ENCODE measurements around the gene C4orf46.

DNA sequence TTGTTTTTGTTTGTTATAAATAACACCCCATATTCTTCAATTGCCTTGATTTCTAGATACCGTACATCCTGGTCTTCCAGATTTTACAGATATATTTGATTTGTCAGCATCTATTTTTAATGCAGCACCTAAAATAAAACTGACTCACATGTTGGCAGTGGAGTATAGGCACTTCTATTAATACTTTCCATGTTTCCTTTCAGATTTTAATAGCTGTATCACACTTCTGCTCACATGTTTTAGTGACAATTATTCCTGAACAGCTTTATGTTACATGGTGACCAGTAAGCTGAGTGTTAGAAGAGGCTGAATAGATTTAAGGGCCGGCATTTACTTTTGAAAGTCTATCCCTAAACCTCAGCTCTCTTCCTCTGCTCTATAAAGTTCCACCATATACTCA, 46.1 kb downstream of the C4orf46 start:
- TF ChIP-seq EP300 (IDR thresholded peaks at IDR 0.05; ENCODE audit: borderline replicate concordance) (no peak), RAD21 (IDR thresholded peaks at IDR 0.05; ENCODE audit: low read depth) (no peak), FOXM1 (IDR thresholded peaks at IDR 0.05; ENCODE audit: borderline replicate concordance, low read depth) (no peak), TCF12 (IDR thresholded peaks at IDR 0.05; ENCODE audit: low read depth) (no peak), TAF1 (IDR thresholded peaks at IDR 0.05; ENCODE audit: low read depth) (no peak), EGR1 (IDR thresholded peaks at IDR 0.05) (no peak), TEAD4 (IDR thresholded peaks at IDR 0.05) (no peak), CREB1 (IDR thresholded peaks at IDR 0.05; ENCODE audit: low read depth) (no peak), MAX (IDR thresholded peaks at IDR 0.05) (no peak), REST (IDR thresholded peaks at IDR 0.05; ENCODE audit: low read depth) (no peak)
